MCF 10A (cell line): ENCODE measurements around the gene MYO15B. TPM values are rescaled to one million over a fixed set of nuclear protein-coding genes. Genes with fewer than 3 reads are reported as not detected.

Source experiments
- BruUV-seq: library from RNA; stranded (reverse); fragments of 400-500 nt; replicated peaks from 2 replicates; lab custom pipeline; 2021; lab: Mats Ljungman, UMichigan
- CTCF ChIA-PET: fragments of 300-600 bp; sonication (Branson Sonifier 250); formaldehyde crosslinking; extraction: SDS; loops from one replicate; lab custom pipeline; 2021; ENCODE audit warnings: antibody characterized with exemption, inconsistent platforms; lab: Yijun Ruan, JAX
- POLR2A ChIA-PET: fragments of 300-600, 350-650 bp; sonication (Branson Sonifier 250); formaldehyde crosslinking; extraction: SDS; loops from one replicate; lab custom pipeline; 2020; ENCODE audit warnings: antibody characterized with exemption, inconsistent platforms; lab: Yijun Ruan, JAX
- DNase-seq: peaks from one replicate; pipeline ENCODE4 v3.0.0-alpha.2; 2018; ENCODE audit not compliant: unreplicated experiment
- H3K27ac Mint-ChIP-seq: one replicate; pipeline ENCODE4 v1.8.0; 2022; ENCODE audit warnings: mild to moderate bottlenecking, low read depth, mixed read lengths; ENCODE audit not compliant: unreplicated experiment
- H3K27me3 Mint-ChIP-seq: one replicate; pipeline ENCODE4 v1.8.0; 2022; ENCODE audit warnings: mixed read lengths; ENCODE audit not compliant: insufficient read depth, unreplicated experiment
- H3K36me3 Mint-ChIP-seq: one replicate; pipeline ENCODE4 v1.8.0; 2022; ENCODE audit warnings: mild to moderate bottlenecking, moderate library complexity, mixed read lengths; ENCODE audit not compliant: insufficient read depth, unreplicated experiment
- H3K4me1 Mint-ChIP-seq: one replicate; pipeline ENCODE4 v1.8.0; 2022; ENCODE audit warnings: mixed read lengths; ENCODE audit not compliant: insufficient read depth, unreplicated experiment
- H3K4me3 Mint-ChIP-seq: one replicate; pipeline ENCODE4 v1.8.0; 2022; ENCODE audit warnings: mild to moderate bottlenecking, moderate library complexity, mixed read lengths; ENCODE audit not compliant: unreplicated experiment
- H3K9me3 Mint-ChIP-seq: one replicate; pipeline ENCODE4 v1.8.0; 2022; ENCODE audit warnings: mixed read lengths; ENCODE audit not compliant: unreplicated experiment
- CTCF ChIP-seq: fragments of 200-600 bp; IDR thresholded peaks from one replicate; pipeline ENCODE4 v1.8.0; 2022; ENCODE audit warnings: antibody characterized with exemption, mild to moderate bottlenecking; ENCODE audit not compliant: unreplicated experiment
- intact Hi-C: fragments of 100-400 bp; cut with micrococcal nuclease; formaldehyde crosslinking; loops from 2 replicates; pipeline ENCODE4 v1.14.1; 2022
- total RNA-seq: library from RNA; stranded (reverse); gene quantifications from 2 replicates; pipeline ENCODE4 v1.2.3, GENCODE V29; 2022

MYO15B gene
- total RNA-seq, 1 experiment from 2014 or later = 10.9 TPM

GRCh38 chr17:75646638-75646992 is 59.0 kb downstream of the MYO15B start:
- no peak for TF ChIP-seq CTCF
- ChIA-PET CTCF (interaction anchor here (0.7 to 9.0 kb wide), 3 partner anchors 12 to 45 kb away, joined by 4 to 75 read pairs (median 4); partner anchors contain the start of gene SMIM5), POLR2A (no interaction called here)
- DNase-seq = no peak
- H3K27ac Mint-ChIP-seq = no peak overlapping the region
- intact Hi-C loops = no loop called here
- no peaks in the 10 kb centered on the region for H3K27me3 Mint-ChIP-seq
- H3K4me3 Mint-ChIP-seq = no peak overlapping the region
- H3K4me1 Mint-ChIP-seq = peaks cover 5% of the 10 kb centered on the region
- H3K9me3 Mint-ChIP-seq = no peaks in the 10 kb centered on the region
- BruUV-seq = no TSS peak
- H3K36me3 Mint-ChIP-seq = peaks cover 35% of the 10 kb centered on the region

GRCh38 chr17:75647061-75647460 is 59.5 kb downstream of the MYO15B start:
- peaks cover 39% of the 10 kb centered on the region for H3K36me3 Mint-ChIP-seq
- peaks cover 5% of the 10 kb centered on the region for H3K4me1 Mint-ChIP-seq
- no peaks in the 10 kb centered on the region for H3K27me3 Mint-ChIP-seq
- no peak overlapping the region for H3K27ac Mint-ChIP-seq
- DNase-seq = no peak
- H3K9me3 Mint-ChIP-seq = no peaks in the 10 kb centered on the region
- BruUV-seq = no TSS peak
- intact Hi-C loops = no loop called here
- no peak overlapping the region for H3K4me3 Mint-ChIP-seq
- TF ChIP-seq CTCF = no peak
- POLR2A ChIA-PET = no interaction called here
- CTCF ChIA-PET = interaction anchor here (0.7 to 9.0 kb wide), 3 partner anchors 11 to 45 kb away, joined by 4 to 75 read pairs (median 4); partner anchors contain the start of gene SMIM5

- POLR2A ChIA-PET = no interaction called here
- no peaks in the 10 kb centered on the region for H3K9me3 Mint-ChIP-seq
- no peak for DNase-seq
- intact Hi-C loops = no loop called here
- H3K4me3 Mint-ChIP-seq = no peak overlapping the region
- peaks cover 5% of the 10 kb centered on the region for H3K4me1 Mint-ChIP-seq
- H3K27ac Mint-ChIP-seq = no peak overlapping the region
- TF ChIP-seq CTCF = no peak
- peaks cover 39% of the 10 kb centered on the region for H3K36me3 Mint-ChIP-seq
- no TSS peak for BruUV-seq
- CTCF ChIA-PET = interaction anchor here (9.0 kb wide), 1 partner anchor 14 kb away, joined by 75 read pairs; the partner anchor contains the start of gene SMIM5
- no peaks in the 10 kb centered on the region for H3K27me3 Mint-ChIP-seq
Measured at GRCh38 chr17:75647921-75648320, 60.3 kb downstream of the MYO15B start.

- no peak for DNase-seq
- H3K36me3 Mint-ChIP-seq = peaks cover 50% of the 10 kb centered on the region
- TF ChIP-seq CTCF = no peak
- no peak overlapping the region for H3K4me3 Mint-ChIP-seq
- intact Hi-C loops = no loop called here
- H3K27ac Mint-ChIP-seq = no peak overlapping the region
- H3K9me3 Mint-ChIP-seq = no peaks in the 10 kb centered on the region
- no TSS peak for BruUV-seq
- CTCF ChIA-PET = interaction anchor here (1.2 to 9.0 kb wide), 2 partner anchors 13 to 16 kb away, joined by 3 to 75 read pairs; partner anchors contain the start of gene SMIM5
- peaks cover 5% of the 10 kb centered on the region for H3K4me1 Mint-ChIP-seq
- H3K27me3 Mint-ChIP-seq = no peaks in the 10 kb centered on the region
- POLR2A ChIA-PET = interaction anchor here (0.7 to 2.4 kb wide), 3 partner anchors 16 to 18 kb away, joined by 3 to 12 read pairs (median 3); partner anchors contain the start of genes RECQL5, SAP30BP and SMIM5
Measured at GRCh38 chr17:75649687-75650086, 62.1 kb downstream of the MYO15B start.
